ENCODE results near the gene SLC16A6.
"Not testable (repeated sequence)": the region's sequence is repeated elsewhere in the genome, so short reads cannot be mapped to it uniquely, and the experiment has no call there.

SLC16A6 gene

GRCh38 chr17:68288804-68289203, 2.1 kb downstream of the SLC16A6 start:
- Mint-ChIP-seq H3K27ac (peak overlapping the region; percentile 64), H3K4me3 (peak overlapping the region; percentile 93), H3K4me1 (ENCODE audit: low read depth) (peaks cover 46% of the 10 kb centered on the region), H3K27me3 (no peaks in the 10 kb centered on the region), H3K9me3 (no peaks in the 10 kb centered on the region), H3K36me3 (ENCODE audit: low read depth) (peaks cover 17% of the 10 kb centered on the region)
- DNase-seq: no peak

DNA sequence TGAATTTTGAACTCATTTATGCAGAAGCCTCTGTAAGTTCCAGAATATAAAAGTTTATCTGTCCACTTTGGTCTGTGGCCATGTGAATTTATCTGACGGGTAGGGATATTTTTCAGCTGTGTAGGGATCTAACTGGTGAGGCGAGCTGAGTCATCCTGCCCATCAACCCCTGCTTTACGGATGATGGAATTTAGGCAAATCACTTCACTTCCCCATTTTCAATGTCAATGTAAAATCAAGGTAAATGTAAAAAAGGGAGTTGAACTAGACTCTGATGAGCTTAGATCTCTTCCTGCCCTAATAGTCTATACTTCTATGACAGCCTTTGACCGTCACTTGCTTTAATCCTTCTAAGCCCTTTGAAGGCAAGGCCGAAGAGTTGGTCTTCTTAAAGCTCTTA, 2.6 kb downstream of the SLC16A6 start:
- DNase-seq: no peak
- peaks cover 17% of the 10 kb centered on the region for H3K36me3 Mint-ChIP-seq (ENCODE audit: low read depth)
- H3K4me3 Mint-ChIP-seq: no peak overlapping the region
- H3K27ac Mint-ChIP-seq: peak overlapping the region; percentile 64
- peaks cover 46% of the 10 kb centered on the region for H3K4me1 Mint-ChIP-seq (ENCODE audit: low read depth)
- no peaks in the 10 kb centered on the region for H3K27me3 Mint-ChIP-seq
- no peaks in the 10 kb centered on the region for H3K9me3 Mint-ChIP-seq

- not testable (repeated sequence) for H3K9me3 Mint-ChIP-seq; H3K27me3 Mint-ChIP-seq; H3K27ac Mint-ChIP-seq; H3K4me1 Mint-ChIP-seq (ENCODE audit: low read depth); DNase-seq; H3K4me3 Mint-ChIP-seq
- H3K36me3 Mint-ChIP-seq (ENCODE audit: low read depth): peaks cover 43% of the 10 kb centered on the region
Observed at GRCh38 chr17:68281965-68282364, 9.0 kb downstream of the SLC16A6 start.

- no peaks in the 10 kb centered on the region for H3K9me3 Mint-ChIP-seq
- no peak for DNase-seq
- H3K27ac Mint-ChIP-seq: no peak overlapping the region
- H3K4me3 Mint-ChIP-seq: no peak overlapping the region
- no peaks in the 10 kb centered on the region for H3K27me3 Mint-ChIP-seq
- H3K4me1 Mint-ChIP-seq (ENCODE audit: low read depth): peaks cover 6% of the 10 kb centered on the region
- H3K36me3 Mint-ChIP-seq (ENCODE audit: low read depth): peaks cover 65% of the 10 kb centered on the region
Observed at GRCh38 chr17:68277807-68278206, 13.1 kb downstream of the SLC16A6 start.

GRCh38 chr17:68276339-68276738, 14.6 kb downstream of the SLC16A6 start:
- H3K9me3 Mint-ChIP-seq; H3K4me3 Mint-ChIP-seq; H3K27me3 Mint-ChIP-seq; H3K4me1 Mint-ChIP-seq (ENCODE audit: low read depth); H3K27ac Mint-ChIP-seq; DNase-seq: not testable (repeated sequence)
- H3K36me3 Mint-ChIP-seq (ENCODE audit: low read depth): peaks cover 70% of the 10 kb centered on the region

DNA sequence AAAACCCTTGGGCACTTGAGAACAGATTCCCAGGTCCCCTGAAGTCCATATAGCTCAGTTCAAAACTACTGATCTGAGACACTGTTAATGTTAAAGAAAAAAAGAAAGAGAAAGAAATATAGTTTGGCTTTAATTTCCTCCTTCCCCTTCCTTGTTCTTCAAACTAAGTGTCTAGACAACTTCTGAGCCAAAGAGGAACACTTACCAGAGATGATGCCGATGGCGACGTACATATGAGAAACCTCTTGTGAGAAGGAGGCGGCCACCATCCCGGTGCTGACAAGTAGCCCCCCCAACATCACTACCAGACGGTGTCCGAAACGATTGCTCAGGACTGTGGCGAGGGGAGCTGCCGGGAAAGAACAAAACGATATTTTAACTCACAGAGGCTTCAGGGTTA, 17.2 kb downstream of the SLC16A6 start:
- Mint-ChIP-seq H3K27ac (no peak overlapping the region), H3K4me3 (no peak overlapping the region), H3K27me3 (no peaks in the 10 kb centered on the region), H3K4me1 (ENCODE audit: low read depth) (peaks cover 2% of the 10 kb centered on the region), H3K36me3 (ENCODE audit: low read depth) (peaks cover 69% of the 10 kb centered on the region), H3K9me3 (no peaks in the 10 kb centered on the region)
- DNase-seq: no peak

GRCh38 chr17:68265833-68266232, 25.1 kb downstream of the SLC16A6 start:
- not testable (repeated sequence) for H3K4me3 Mint-ChIP-seq, H3K27ac Mint-ChIP-seq, H3K9me3 Mint-ChIP-seq, DNase-seq, H3K27me3 Mint-ChIP-seq
- Mint-ChIP-seq H3K4me1 (ENCODE audit: low read depth) (peaks cover 18% of the 10 kb centered on the region), H3K36me3 (ENCODE audit: low read depth) (peaks cover 35% of the 10 kb centered on the region)

- not testable (repeated sequence) for H3K27ac Mint-ChIP-seq, H3K9me3 Mint-ChIP-seq, H3K27me3 Mint-ChIP-seq, H3K4me3 Mint-ChIP-seq, DNase-seq
- peaks cover 38% of the 10 kb centered on the region for H3K4me1 Mint-ChIP-seq (ENCODE audit: low read depth)
- peaks cover 18% of the 10 kb centered on the region for H3K36me3 Mint-ChIP-seq (ENCODE audit: low read depth)
Observed at GRCh38 chr17:68263101-68263681, 27.7 kb downstream of the SLC16A6 start.

DNA sequence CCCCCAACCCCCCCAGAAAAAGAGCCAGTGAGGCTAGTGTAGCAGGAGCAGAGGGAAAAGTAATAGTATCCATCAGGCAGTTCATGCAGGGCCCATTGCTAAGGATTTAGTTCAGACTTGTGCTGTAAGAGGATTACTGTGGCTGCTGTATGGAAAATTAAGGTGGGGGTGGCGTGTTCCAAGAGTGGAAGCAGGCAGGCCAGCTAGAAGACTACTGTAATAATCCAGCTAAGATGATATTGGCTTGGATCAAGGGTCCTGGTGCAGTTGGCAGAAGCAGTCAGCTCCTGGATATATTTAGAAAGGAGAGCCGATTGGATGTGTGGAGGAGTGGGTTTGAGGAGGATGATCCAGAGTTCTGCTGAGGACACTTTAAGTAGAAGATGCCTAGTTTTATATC, 28.5 kb downstream of the SLC16A6 start:
- not testable (repeated sequence) for DNase-seq, H3K27ac Mint-ChIP-seq, H3K4me3 Mint-ChIP-seq, H3K27me3 Mint-ChIP-seq, H3K9me3 Mint-ChIP-seq
- H3K4me1 Mint-ChIP-seq (ENCODE audit: low read depth): peaks cover 43% of the 10 kb centered on the region
- peaks cover 19% of the 10 kb centered on the region for H3K36me3 Mint-ChIP-seq (ENCODE audit: low read depth)

DNA sequence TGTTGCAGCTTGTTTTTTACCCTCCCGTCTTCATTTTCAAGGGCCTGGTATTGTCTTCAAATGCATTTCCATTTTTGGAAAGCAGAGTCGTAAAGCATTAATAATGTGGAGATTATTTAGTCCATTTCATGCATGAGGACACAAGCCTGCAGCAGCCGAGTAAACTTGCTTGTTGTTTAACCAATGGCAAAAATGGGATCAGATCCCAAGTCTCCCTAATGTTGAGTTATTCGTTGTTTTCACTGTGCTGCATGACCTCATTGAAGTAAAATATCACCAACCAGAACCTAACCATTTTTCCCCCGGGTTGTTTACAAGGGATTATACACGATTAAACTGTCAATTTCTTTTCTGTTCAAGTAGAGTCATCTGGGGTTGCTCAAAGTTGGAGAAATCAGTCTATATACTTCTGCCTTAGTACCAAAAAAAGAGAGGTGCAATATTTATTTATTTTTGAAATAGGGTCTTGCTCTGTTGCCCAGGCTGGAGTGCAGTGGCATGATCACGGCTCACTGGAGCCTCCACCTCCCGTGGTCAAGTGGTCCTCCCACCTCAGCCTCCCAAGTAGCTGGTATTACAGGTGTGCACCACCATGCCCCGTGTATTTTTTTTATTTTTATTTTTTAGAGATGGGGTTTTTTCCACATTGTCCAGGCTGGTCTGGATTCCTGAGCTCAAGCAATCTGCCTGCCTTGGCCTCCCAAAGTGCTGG, 30.7 kb downstream of the SLC16A6 start:
- no peak for DNase-seq
- Mint-ChIP-seq H3K4me3 (peak overlapping the region; percentile 73), H3K9me3 (peaks cover 2% of the 10 kb centered on the region), H3K36me3 (ENCODE audit: low read depth) (peaks cover 29% of the 10 kb centered on the region), H3K4me1 (ENCODE audit: low read depth) (peaks cover 62% of the 10 kb centered on the region), H3K27ac (peak overlapping the region; percentile 86), H3K27me3 (no peaks in the 10 kb centered on the region)

- Mint-ChIP-seq H3K36me3 (ENCODE audit: low read depth) (peaks cover 35% of the 10 kb centered on the region), H3K27ac (peak overlapping the region; percentile 86), H3K4me1 (ENCODE audit: low read depth) (peaks cover 68% of the 10 kb centered on the region), H3K4me3 (peak overlapping the region; percentile 73)
- DNase-seq, H3K27me3 Mint-ChIP-seq, H3K9me3 Mint-ChIP-seq: not testable (repeated sequence)
Observed at GRCh38 chr17:68259648-68259951, 31.3 kb downstream of the SLC16A6 start.

DNA sequence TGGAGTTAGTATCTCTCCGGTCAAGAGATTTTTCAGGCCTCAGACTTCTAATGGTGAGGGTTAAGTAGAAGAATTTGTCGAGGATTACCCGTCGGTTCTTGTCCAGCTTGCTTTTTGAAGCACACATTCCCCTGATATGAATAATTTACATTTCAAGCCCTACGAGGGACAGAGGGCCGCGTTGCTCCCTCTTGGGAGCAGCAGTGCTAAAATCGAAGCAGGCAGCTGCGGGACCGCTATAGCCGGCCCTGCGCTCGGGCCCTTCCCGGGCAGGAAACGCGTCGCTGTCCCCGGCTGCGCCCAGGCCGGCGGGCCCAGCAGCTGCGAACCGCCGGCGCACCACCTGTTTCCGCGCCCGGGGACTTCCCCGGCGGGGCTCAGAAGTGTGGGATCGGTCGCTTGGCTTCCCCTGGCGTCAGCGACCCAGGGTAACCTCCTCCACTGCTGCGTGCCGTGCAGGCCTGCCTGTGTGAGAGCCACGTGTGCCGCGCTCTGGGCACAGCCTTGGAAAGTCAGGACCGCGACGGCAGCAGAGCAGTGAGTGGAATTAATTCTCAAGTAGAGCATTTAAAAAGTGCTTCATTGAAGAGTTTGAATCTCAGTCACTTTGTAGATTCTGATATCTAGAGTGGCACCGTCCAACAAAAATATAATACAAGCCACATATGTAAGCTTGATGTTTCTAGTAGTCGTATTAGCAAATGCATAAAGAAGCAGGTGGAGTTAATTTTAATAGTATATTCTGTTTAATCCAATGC, 31.9 kb downstream of the SLC16A6 start:
- Mint-ChIP-seq H3K4me3 (peak overlapping the region; percentile 73), H3K36me3 (ENCODE audit: low read depth) (peaks cover 40% of the 10 kb centered on the region), H3K27ac (peak overlapping the region; percentile 92), H3K4me1 (ENCODE audit: low read depth) (peaks cover 73% of the 10 kb centered on the region)
- not testable (repeated sequence) for H3K27me3 Mint-ChIP-seq, H3K9me3 Mint-ChIP-seq
- peak; percentile 79 for DNase-seq

DNA sequence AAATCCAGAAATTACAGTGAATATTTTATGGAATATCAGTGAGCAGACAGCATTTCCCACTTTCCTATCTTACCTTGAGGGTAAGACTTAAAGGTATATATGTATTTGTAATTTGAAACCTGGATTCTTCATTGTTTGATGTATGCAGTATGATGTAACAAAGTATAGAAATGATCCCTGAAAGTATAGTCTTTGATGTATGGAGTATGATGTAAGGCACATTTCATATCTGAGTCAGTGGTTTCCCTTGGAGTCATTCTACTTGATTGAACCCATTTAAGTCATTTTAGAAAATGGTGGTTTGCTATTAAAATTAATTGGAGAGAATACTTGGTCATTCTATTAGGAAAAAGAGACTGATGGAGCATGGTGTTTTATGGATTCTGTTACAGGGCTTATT, 33.0 kb downstream of the SLC16A6 start:
- Mint-ChIP-seq H3K27me3 (no peaks in the 10 kb centered on the region), H3K4me3 (peak overlapping the region; percentile 41), H3K9me3 (peaks cover 2% of the 10 kb centered on the region), H3K4me1 (ENCODE audit: low read depth) (peaks cover 82% of the 10 kb centered on the region), H3K36me3 (ENCODE audit: low read depth) (peaks cover 52% of the 10 kb centered on the region), H3K27ac (peak overlapping the region; percentile 94)
- no peak for DNase-seq

GRCh38 chr17:68256701-68257100, 34.2 kb downstream of the SLC16A6 start:
- not testable (repeated sequence) for DNase-seq, H3K9me3 Mint-ChIP-seq, H3K4me3 Mint-ChIP-seq, H3K27me3 Mint-ChIP-seq
- peaks cover 85% of the 10 kb centered on the region for H3K4me1 Mint-ChIP-seq (ENCODE audit: low read depth)
- H3K27ac Mint-ChIP-seq: peak overlapping the region; percentile 94
- H3K36me3 Mint-ChIP-seq (ENCODE audit: low read depth): peaks cover 64% of the 10 kb centered on the region
